ENCODE results near the gene LPGAT1.

GRCh38 chr1:211749251-211749650 is 81.3 kb downstream of the LPGAT1 start:
- no peak for TF ChIP-seq POLR2A (IDR thresholded peaks at IDR 0.05)
- TF ChIP-seq, protein P1, sequence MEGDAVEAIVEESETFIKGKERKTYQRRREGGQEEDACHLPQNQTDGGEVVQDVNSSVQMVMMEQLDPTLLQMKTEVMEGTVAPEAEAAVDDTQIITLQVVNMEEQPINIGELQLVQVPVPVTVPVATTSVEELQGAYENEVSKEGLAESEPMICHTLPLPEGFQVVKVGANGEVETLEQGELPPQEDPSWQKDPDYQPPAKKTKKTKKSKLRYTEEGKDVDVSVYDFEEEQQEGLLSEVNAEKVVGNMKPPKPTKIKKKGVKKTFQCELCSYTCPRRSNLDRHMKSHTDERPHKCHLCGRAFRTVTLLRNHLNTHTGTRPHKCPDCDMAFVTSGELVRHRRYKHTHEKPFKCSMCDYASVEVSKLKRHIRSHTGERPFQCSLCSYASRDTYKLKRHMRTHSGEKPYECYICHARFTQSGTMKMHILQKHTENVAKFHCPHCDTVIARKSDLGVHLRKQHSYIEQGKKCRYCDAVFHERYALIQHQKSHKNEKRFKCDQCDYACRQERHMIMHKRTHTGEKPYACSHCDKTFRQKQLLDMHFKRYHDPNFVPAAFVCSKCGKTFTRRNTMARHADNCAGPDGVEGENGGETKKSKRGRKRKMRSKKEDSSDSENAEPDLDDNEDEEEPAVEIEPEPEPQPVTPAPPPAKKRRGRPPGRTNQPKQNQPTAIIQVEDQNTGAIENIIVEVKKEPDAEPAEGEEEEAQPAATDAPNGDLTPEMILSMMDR (IDR thresholded peaks at IDR 0.05), result no peak
